ENCODE results near the gene GRAMD1B.

DNA sequence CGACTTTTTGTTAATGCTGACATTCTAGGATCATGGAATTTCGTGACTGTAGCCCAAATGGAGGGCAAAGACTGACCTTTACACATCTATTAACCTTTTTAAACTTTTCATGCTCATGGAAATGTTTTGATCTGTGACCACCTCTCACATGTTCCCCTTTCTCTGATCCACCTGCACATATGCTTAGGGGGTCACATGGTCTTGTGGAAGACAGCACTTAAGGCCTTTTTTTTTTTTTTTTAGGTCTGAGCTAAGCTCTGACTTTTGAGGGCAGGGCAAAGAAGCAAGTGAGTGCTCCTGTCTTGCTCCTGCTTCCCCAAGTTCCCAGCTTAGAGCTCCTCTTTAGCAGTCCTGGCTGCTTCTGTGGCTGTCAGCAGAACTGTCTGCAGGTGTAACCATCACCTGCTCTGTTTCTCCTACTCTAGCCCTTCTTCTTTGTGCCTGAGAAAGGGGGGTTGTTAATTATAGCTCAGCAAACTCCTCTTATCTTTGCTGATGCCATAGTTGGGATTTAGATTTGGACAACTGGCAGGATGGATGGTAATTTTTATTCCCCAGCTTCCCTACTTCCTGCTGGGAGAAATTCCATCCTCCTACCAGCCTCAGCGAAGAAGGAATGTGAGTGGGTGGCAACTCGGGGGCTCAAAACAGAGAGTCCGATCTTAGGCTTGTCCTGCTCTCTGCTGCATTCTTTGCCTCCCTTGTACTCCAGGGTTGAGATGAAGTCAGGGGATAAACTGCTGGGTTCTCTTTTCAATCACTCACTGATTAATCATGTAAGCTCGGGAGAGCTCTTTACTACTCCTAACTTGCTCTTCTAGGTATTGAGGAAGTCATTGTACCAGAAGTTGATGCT, 64.4 kb downstream of the GRAMD1B start:
- TF ChIP-seq, protein P1, sequence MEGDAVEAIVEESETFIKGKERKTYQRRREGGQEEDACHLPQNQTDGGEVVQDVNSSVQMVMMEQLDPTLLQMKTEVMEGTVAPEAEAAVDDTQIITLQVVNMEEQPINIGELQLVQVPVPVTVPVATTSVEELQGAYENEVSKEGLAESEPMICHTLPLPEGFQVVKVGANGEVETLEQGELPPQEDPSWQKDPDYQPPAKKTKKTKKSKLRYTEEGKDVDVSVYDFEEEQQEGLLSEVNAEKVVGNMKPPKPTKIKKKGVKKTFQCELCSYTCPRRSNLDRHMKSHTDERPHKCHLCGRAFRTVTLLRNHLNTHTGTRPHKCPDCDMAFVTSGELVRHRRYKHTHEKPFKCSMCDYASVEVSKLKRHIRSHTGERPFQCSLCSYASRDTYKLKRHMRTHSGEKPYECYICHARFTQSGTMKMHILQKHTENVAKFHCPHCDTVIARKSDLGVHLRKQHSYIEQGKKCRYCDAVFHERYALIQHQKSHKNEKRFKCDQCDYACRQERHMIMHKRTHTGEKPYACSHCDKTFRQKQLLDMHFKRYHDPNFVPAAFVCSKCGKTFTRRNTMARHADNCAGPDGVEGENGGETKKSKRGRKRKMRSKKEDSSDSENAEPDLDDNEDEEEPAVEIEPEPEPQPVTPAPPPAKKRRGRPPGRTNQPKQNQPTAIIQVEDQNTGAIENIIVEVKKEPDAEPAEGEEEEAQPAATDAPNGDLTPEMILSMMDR (conservative IDR thresholded peaks at IDR 0.05 in 1 of 2, IDR thresholded peaks at IDR 0.05 in 1 of 2; ENCODE audit: low read depth in 1 of 2, low read length in 2 of 2): no peak
- TF ChIP-seq EZH2 (IDR thresholded peaks at IDR 0.05; ENCODE audit: low read length, missing control alignments): no peak

Measured in fibroblast of lung (primary cell).